Measurements from ENCODE around the gene TESMIN.

Gene TESMIN

GRCh38 chr11:68709062-68709461 lies 42.3 kb downstream of the TESMIN start:
- DNase-seq (ENCODE audit: low read depth): no peak

- no peak for DNase-seq (ENCODE audit: low read depth)
Observed at GRCh38 chr11:68707527-68707926, 43.8 kb downstream of the TESMIN start.

GRCh38 chr11:68704887-68705286 lies 46.4 kb downstream of the TESMIN start:
- no peak for DNase-seq (ENCODE audit: low read depth)

GRCh38 chr11:68698993-68699392 lies 52.3 kb downstream of the TESMIN start:
- DNase-seq (ENCODE audit: low read depth): no peak

- no peak for DNase-seq (ENCODE audit: low read depth)
Observed at GRCh38 chr11:68695531-68695930, 55.8 kb downstream of the TESMIN start.

GRCh38 chr11:68694431-68695297 lies 56.7 kb downstream of the TESMIN start:
- no peak for DNase-seq (ENCODE audit: low read depth)

- no peak for DNase-seq (ENCODE audit: low read depth)
Observed at GRCh38 chr11:68693484-68693882, 57.8 kb downstream of the TESMIN start.

GRCh38 chr11:68692871-68693483 lies 58.3 kb downstream of the TESMIN start:
- no peak for DNase-seq (ENCODE audit: low read depth)

GRCh38 chr11:68692115-68692514 lies 59.2 kb downstream of the TESMIN start:
- DNase-seq (ENCODE audit: low read depth): no peak

- no peak for DNase-seq (ENCODE audit: low read depth)
Observed at GRCh38 chr11:68691402-68691784, 59.9 kb downstream of the TESMIN start.

- DNase-seq (ENCODE audit: low read depth): no peak
Observed at GRCh38 chr11:68690671-68691401, 60.5 kb downstream of the TESMIN start.

GRCh38 chr11:68689737-68690625 lies 61.3 kb downstream of the TESMIN start:
- no peak for DNase-seq (ENCODE audit: low read depth)

- no peak for DNase-seq (ENCODE audit: low read depth)
Observed at GRCh38 chr11:68688881-68689280, 62.4 kb downstream of the TESMIN start.

- no peak for DNase-seq (ENCODE audit: low read depth)
Observed at GRCh38 chr11:68687986-68688385, 63.3 kb downstream of the TESMIN start.

GRCh38 chr11:68687311-68687710 lies 64.0 kb downstream of the TESMIN start:
- no peak for DNase-seq (ENCODE audit: low read depth)

GRCh38 chr11:68686486-68686885 lies 64.8 kb downstream of the TESMIN start:
- DNase-seq (ENCODE audit: low read depth): no peak

GRCh38 chr11:68685656-68686380 lies 65.5 kb downstream of the TESMIN start:
- no peak for DNase-seq (ENCODE audit: low read depth)

GRCh38 chr11:68684385-68685356 lies 66.6 kb downstream of the TESMIN start, which contains the start of gene GAL:
Gene GAL, plus strand, starts transcription at chr11:68684544. Its CDS starts 380 bp downstream, at chr11:68684924.
- DNase-seq (ENCODE audit: low read depth): no peak

- no peak for DNase-seq (ENCODE audit: low read depth)
Observed at GRCh38 chr11:68683536-68684384, 67.6 kb downstream of the TESMIN start.
